ENCODE data around the gene RAB34.

Gene RAB34

GRCh38 chr17:28760601-28761562 is 43.2 kb upstream of the RAB34 start:
- DNase-seq (ENCODE audit: low spot score): no peak
- peaks cover 66% of the 10 kb centered on the region for H3K36me3 ChIP-seq (ENCODE audit: low read depth)

GRCh38 chr17:28759256-28759865 is 41.7 kb upstream of the RAB34 start:
- Histone ChIP-seq H3K27me3 (ENCODE audit: insufficient read depth, poor library complexity, severe bottlenecking) (no peaks in the 10 kb centered on the region), H3K9me3 (ENCODE audit: severe bottlenecking) (no peaks in the 10 kb centered on the region), H3K4me1 (ENCODE audit: insufficient read depth, poor library complexity, severe bottlenecking) (no peaks in the 10 kb centered on the region), H3K36me3 (ENCODE audit: low read depth) (peaks cover 57% of the 10 kb centered on the region), H3K27ac (ENCODE audit: poor library complexity, severe bottlenecking) (no peak overlapping the region), H3K4me3 (ENCODE audit: severe bottlenecking) (no peak overlapping the region)
- no peak for DNase-seq (ENCODE audit: low spot score)
- TF ChIP-seq, protein P1, sequence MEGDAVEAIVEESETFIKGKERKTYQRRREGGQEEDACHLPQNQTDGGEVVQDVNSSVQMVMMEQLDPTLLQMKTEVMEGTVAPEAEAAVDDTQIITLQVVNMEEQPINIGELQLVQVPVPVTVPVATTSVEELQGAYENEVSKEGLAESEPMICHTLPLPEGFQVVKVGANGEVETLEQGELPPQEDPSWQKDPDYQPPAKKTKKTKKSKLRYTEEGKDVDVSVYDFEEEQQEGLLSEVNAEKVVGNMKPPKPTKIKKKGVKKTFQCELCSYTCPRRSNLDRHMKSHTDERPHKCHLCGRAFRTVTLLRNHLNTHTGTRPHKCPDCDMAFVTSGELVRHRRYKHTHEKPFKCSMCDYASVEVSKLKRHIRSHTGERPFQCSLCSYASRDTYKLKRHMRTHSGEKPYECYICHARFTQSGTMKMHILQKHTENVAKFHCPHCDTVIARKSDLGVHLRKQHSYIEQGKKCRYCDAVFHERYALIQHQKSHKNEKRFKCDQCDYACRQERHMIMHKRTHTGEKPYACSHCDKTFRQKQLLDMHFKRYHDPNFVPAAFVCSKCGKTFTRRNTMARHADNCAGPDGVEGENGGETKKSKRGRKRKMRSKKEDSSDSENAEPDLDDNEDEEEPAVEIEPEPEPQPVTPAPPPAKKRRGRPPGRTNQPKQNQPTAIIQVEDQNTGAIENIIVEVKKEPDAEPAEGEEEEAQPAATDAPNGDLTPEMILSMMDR (IDR thresholded peaks at IDR 0.05; ENCODE audit: poor library complexity, severe bottlenecking): no peak
- no peak for ATAC-seq (ENCODE audit: low read depth)

More at GRCh38 chr17:28760601-28761562, 43.2 kb upstream of the RAB34 start:
- ATAC-seq (ENCODE audit: low read depth): peak; percentile 47; the same call in 2 of the 3 replicates
- TF ChIP-seq, protein P1 (IDR thresholded peaks at IDR 0.05; ENCODE audit: poor library complexity, severe bottlenecking): no peak
- H3K9me3 ChIP-seq (ENCODE audit: severe bottlenecking): no peaks in the 10 kb centered on the region
- H3K4me3 ChIP-seq (ENCODE audit: severe bottlenecking): no peak overlapping the region
- no peaks in the 10 kb centered on the region for H3K27me3 ChIP-seq (ENCODE audit: insufficient read depth, poor library complexity, severe bottlenecking)
- H3K4me1 ChIP-seq (ENCODE audit: insufficient read depth, poor library complexity, severe bottlenecking): no peaks in the 10 kb centered on the region
- peak overlapping the region; percentile 17 for H3K27ac ChIP-seq (ENCODE audit: poor library complexity, severe bottlenecking)

- Histone ChIP-seq H3K27me3 (ENCODE audit: insufficient read depth, poor library complexity, severe bottlenecking) (no peaks in the 10 kb centered on the region), H3K4me3 (ENCODE audit: severe bottlenecking) (no peak overlapping the region), H3K27ac (ENCODE audit: poor library complexity, severe bottlenecking) (no peak overlapping the region), H3K4me1 (ENCODE audit: insufficient read depth, poor library complexity, severe bottlenecking) (no peaks in the 10 kb centered on the region), H3K36me3 (ENCODE audit: low read depth) (peaks cover 53% of the 10 kb centered on the region), H3K9me3 (ENCODE audit: severe bottlenecking) (no peaks in the 10 kb centered on the region)
- ATAC-seq (ENCODE audit: low read depth): no peak
- DNase-seq (ENCODE audit: low spot score): no peak
- TF ChIP-seq, protein P1 (IDR thresholded peaks at IDR 0.05; ENCODE audit: poor library complexity, severe bottlenecking): no peak
These were observed 40.9 kb upstream of the RAB34 start for GRCh38 chr17:28758411-28759121.

DNA sequence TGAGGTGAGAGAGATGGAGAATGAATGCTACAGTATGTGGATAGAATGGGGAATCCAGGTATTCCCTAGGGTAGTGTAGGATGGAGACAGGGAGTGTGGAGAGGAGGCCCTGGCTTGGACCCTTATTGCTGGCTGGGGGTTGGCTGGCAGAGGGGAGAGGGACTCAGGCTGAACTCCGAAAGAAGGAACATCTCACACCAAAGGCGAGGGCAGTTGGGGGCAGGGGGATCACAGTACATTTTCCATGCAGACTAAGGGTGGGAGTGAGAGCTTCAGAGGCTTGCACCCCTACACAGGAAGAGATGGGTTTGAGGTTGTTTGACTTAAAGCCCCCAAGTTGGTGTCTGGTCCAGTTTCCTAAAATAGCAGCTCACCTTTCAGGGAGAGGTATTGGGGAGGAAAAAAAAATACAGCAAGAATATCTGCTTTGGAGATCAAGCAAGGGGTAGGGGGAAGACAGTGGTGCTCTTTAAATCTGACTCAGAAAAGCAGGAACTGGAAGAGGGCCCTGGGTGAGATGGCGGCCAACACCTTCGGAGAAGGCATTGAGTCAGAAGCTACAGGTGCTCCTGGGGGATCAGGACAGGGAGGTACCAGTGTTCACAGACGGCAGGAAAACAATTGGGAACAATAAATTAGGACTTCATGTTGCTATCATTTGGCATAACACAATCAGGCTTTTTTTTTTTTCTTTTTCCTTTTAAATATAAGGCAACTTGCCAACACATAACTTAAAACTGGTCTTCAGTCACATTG is 38.6 kb upstream of the RAB34 start:
- Histone ChIP-seq H3K27me3 (ENCODE audit: insufficient read depth, poor library complexity, severe bottlenecking) (no peaks in the 10 kb centered on the region), H3K4me3 (ENCODE audit: severe bottlenecking) (no peak overlapping the region), H3K27ac (ENCODE audit: poor library complexity, severe bottlenecking) (no peak overlapping the region), H3K9me3 (ENCODE audit: severe bottlenecking) (no peaks in the 10 kb centered on the region), H3K36me3 (ENCODE audit: low read depth) (peaks cover 34% of the 10 kb centered on the region), H3K4me1 (ENCODE audit: insufficient read depth, poor library complexity, severe bottlenecking) (no peaks in the 10 kb centered on the region)
- TF ChIP-seq, protein P1 (IDR thresholded peaks at IDR 0.05; ENCODE audit: poor library complexity, severe bottlenecking): no peak
- ATAC-seq (ENCODE audit: low read depth) (no peak), DNase-seq (ENCODE audit: low spot score) (no peak)
